Keratinocyte (primary cell): ENCODE data around the gene INSRR. TPM values are rescaled to one million over a fixed set of nuclear protein-coding genes. Genes with fewer than 3 reads are reported as not detected.

Experiments used
- DNase-seq: peaks from one replicate; pipeline ENCODE4 v3.0.0-alpha.2; 2011; ENCODE audit warnings: low read depth, missing footprints, low spot score
- FAIRE-seq: peaks from 2 replicates; lab custom pipeline; 2011; peaks lifted over from hg19 to GRCh38; lab: Jason Lieb, UNC
- H2AFZ ChIP-seq: 2 replicates; pipeline ENCODE4 v1.6.0; 2012; ENCODE audit warnings: low read length, control low read depth, inconsistent platforms; ENCODE audit not compliant: control insufficient read depth
- H3K27ac ChIP-seq: 2 replicates; pipeline ENCODE4 v1.5.1; 2011; ENCODE audit warnings: low read length; ENCODE audit not compliant: control insufficient read depth, insufficient read depth
- H3K27me3 ChIP-seq: 3 replicates; pipeline ENCODE4 v1.6.0; 2011; ENCODE audit warnings: low read length; ENCODE audit not compliant: control insufficient read depth, insufficient read depth; ENCODE audit errors: extremely low read depth
- H3K36me3 ChIP-seq, 2 experiments: 2 replicates in 1 of 2; 3 replicates in 1 of 2; pipeline ENCODE4 v1.5.1; 2011; ENCODE audit warnings: low read length in 2 of 2, mild to moderate bottlenecking in 1 of 2; ENCODE audit not compliant: control insufficient read depth in 2 of 2, insufficient read depth in 2 of 2; ENCODE audit errors: extremely low read depth in 1 of 2
- H3K4me1 ChIP-seq: 3 replicates; pipeline ENCODE4 v1.5.1; 2011; ENCODE audit warnings: low read length; ENCODE audit not compliant: control insufficient read depth, insufficient read depth; ENCODE audit errors: extremely low read depth
- H3K4me2 ChIP-seq: 3 replicates; pipeline ENCODE4 v1.6.0; 2011; ENCODE audit warnings: low read depth, low read length; ENCODE audit not compliant: control insufficient read depth, insufficient read depth; ENCODE audit errors: extremely low read depth
- H3K4me3 ChIP-seq, 3 experiments: fragments of 200-600 bp in 1 of 3; sonication (generic) in 1 of 3; 2 replicates in 2 of 3; 3 replicates in 1 of 3; pipeline ENCODE4 v1.5.1; 2011 to 2016; ENCODE audit warnings: low read length in 3 of 3, mild to moderate bottlenecking in 3 of 3, control low read depth in 2 of 3, inconsistent platforms in 1 of 3, low read depth in 1 of 3, mixed read lengths in 1 of 3, mixed run types in 1 of 3, moderate library complexity in 1 of 3; ENCODE audit not compliant: control insufficient read depth in 2 of 3, insufficient read depth in 2 of 3; ENCODE audit errors: extremely low read depth in 1 of 3
- H3K79me2 ChIP-seq: 2 replicates; pipeline ENCODE4 v1.6.0; 2012; ENCODE audit warnings: low read length; ENCODE audit not compliant: control insufficient read depth, insufficient read depth
- H3K9ac ChIP-seq: 3 replicates; pipeline ENCODE4 v1.6.0; 2011; ENCODE audit warnings: low read length; ENCODE audit not compliant: control insufficient read depth, insufficient read depth; ENCODE audit errors: extremely low read depth
- H3K9me1 ChIP-seq: 3 replicates; pipeline ENCODE4 v1.6.0; 2011; ENCODE audit warnings: low read length; ENCODE audit not compliant: control insufficient read depth, insufficient read depth; ENCODE audit errors: extremely low read depth
- H3K9me3 ChIP-seq: 2 replicates; pipeline ENCODE4 v1.5.1; 2012; ENCODE audit warnings: low read depth, low read length; ENCODE audit not compliant: control insufficient read depth
- H4K20me1 ChIP-seq: 3 replicates; pipeline ENCODE4 v1.6.0; 2011; ENCODE audit warnings: low read length; ENCODE audit not compliant: control insufficient read depth, insufficient read depth; ENCODE audit errors: extremely low read depth
- CTCF ChIP-seq, 3 experiments: IDR thresholded peaks in 1 of 3; conservative IDR thresholded peaks in 1 of 3; optimal IDR thresholded peaks in 1 of 3; 2 replicates in 2 of 3; 3 replicates in 1 of 3; pipeline versions ENCODE3 to v1.5.1; 2011; ENCODE audit warnings: low read length in 3 of 3, mild to moderate bottlenecking in 3 of 3, moderate library complexity in 2 of 3, control low read depth in 1 of 3, inconsistent platforms in 1 of 3; ENCODE audit not compliant: insufficient read depth in 2 of 3; ENCODE audit errors: extremely low read depth in 1 of 3
- EZH2 ChIP-seq: IDR thresholded peaks from one replicate; pipeline ENCODE4 v1.6.1; 2012; ENCODE audit warnings: inconsistent platforms, mild to moderate bottlenecking, low read length, moderate library complexity
- dilution Hi-C: fragments of 300-500 bp; cut with MboI; formaldehyde crosslinking; loops from one replicate; pipeline ENCODE4 v1.7.0; 2020; ENCODE audit warnings: low sequenced_read_pairs; ENCODE audit not compliant: extremely low pct_ligation_motif_present
- polyA plus RNA-seq, 5 experiments: library from polyadenylated mRNA; depleted of rRNA in 3 of 5; stranded (reverse) in 3 of 5; stranded (forward) in 1 of 5; unstranded in 1 of 5; fragments of >200 nt; gene quantifications; 1 replicate in 1 of 5; 2 replicates in 3 of 5; 3 replicates in 1 of 5; pipeline versions ENCODE4 v1.2.1 to v1.2.3, GENCODE V29; 2011 to 2012; ENCODE audit warnings: missing spikeins in 2 of 5, low read depth in 1 of 5, low replicate concordance in 1 of 5

INSRR gene
- polyA plus RNA-seq, 1 donor (not counting 4 experiments of a cell fraction or from before 2014, with no cell fraction given), result not detected

GRCh38 chr1:156860113-156860627, 1.3 kb upstream of the INSRR start:
- H3K27me3 ChIP-seq, result peaks cover 77% of the 10 kb centered on the region
- FAIRE-seq (no peak), DNase-seq (no peak)
- TF ChIP-seq EZH2 (no peak), CTCF (optimal IDR thresholded peaks at IDR 0.05 in 1 of 3, IDR thresholded peaks at IDR 0.05 in 1 of 3, conservative IDR thresholded peaks at IDR 0.05 in 1 of 3; ENCODE audit: extremely low read depth in 1 of 3, insufficient read depth in 2 of 3, low read length in 3 of 3) (peak; percentile 55 to 91 (median 78))
- no peaks in the 10 kb centered on the region for H3K36me3 ChIP-seq
- no peak overlapping the region for H2AFZ ChIP-seq
- peak overlapping the region; percentile 65 for H3K4me2 ChIP-seq
- H4K20me1 ChIP-seq, result peaks cover 4% of the 10 kb centered on the region
- dilution Hi-C loops, result no loop called here
- H3K9ac ChIP-seq, result peak overlapping the region; percentile 6
- no peaks in the 10 kb centered on the region for H3K9me3 ChIP-seq
- H3K9me1 ChIP-seq, result no peaks in the 10 kb centered on the region
- no peak overlapping the region for H3K27ac ChIP-seq
- H3K4me1 ChIP-seq, result peaks cover 12% of the 10 kb centered on the region
- peak overlapping the region; percentile 4 to 35 (median 24) for H3K4me3 ChIP-seq
- no peaks in the 10 kb centered on the region for H3K79me2 ChIP-seq

- peak overlapping the region; percentile 6 for H3K9ac ChIP-seq
- H3K27ac ChIP-seq, result no peak overlapping the region
- peaks cover 75% of the 10 kb centered on the region for H3K27me3 ChIP-seq
- no peak for DNase-seq
- dilution Hi-C loops, result no loop called here
- no peaks in the 10 kb centered on the region for H3K9me3 ChIP-seq
- H2AFZ ChIP-seq, result peak overlapping the region; percentile 8
- H3K79me2 ChIP-seq, result no peaks in the 10 kb centered on the region
- peaks cover 4% of the 10 kb centered on the region for H4K20me1 ChIP-seq
- peak overlapping the region; percentile 4 to 43 (median 38) for H3K4me3 ChIP-seq
- no peaks in the 10 kb centered on the region for H3K36me3 ChIP-seq
- no peak for FAIRE-seq
- H3K9me1 ChIP-seq, result no peaks in the 10 kb centered on the region
- peaks cover 12% of the 10 kb centered on the region for H3K4me1 ChIP-seq
- peak overlapping the region; percentile 65 for H3K4me2 ChIP-seq
- TF ChIP-seq CTCF (optimal IDR thresholded peaks at IDR 0.05 in 1 of 3, IDR thresholded peaks at IDR 0.05 in 1 of 3, conservative IDR thresholded peaks at IDR 0.05 in 1 of 3; ENCODE audit: extremely low read depth in 1 of 3, insufficient read depth in 2 of 3, low read length in 3 of 3) (no peak), EZH2 (peak; percentile 84)
Observed at GRCh38 chr1:156859523-156860112, 701 bp upstream of the INSRR start.
